ENCODE measurements around the gene TMEM163. TPM values are rescaled to one million over a fixed set of nuclear protein-coding genes. Genes with fewer than 3 reads are reported as not detected.

The TMEM163 gene
- total RNA-seq, 4 donors from 2014 or later: 0.34 to 1.2 TPM; not detected in 2

GRCh38 chr2:134417968-134418582 lies 300.7 kb downstream of the TMEM163 start:
- TF ChIP-seq POLR2A (IDR thresholded peaks at IDR 0.05): no peak
- TF ChIP-seq CTCF (IDR thresholded peaks at IDR 0.05): no peak
- H3K36me3 ChIP-seq: no peaks in the 10 kb centered on the region
- H3K9me3 ChIP-seq: no peaks in the 10 kb centered on the region
- H3K4me3 ChIP-seq: no peak overlapping the region
- DNase-seq: no peak
- H3K27me3 ChIP-seq: no peaks in the 10 kb centered on the region
- intact Hi-C loops (cut with DNase I; ENCODE audit: low total_unique reads): no loop called here
- H3K27ac ChIP-seq: no peak overlapping the region
- no peaks in the 10 kb centered on the region for H3K4me1 ChIP-seq

GRCh38 chr2:134416637-134417036 lies 302.2 kb downstream of the TMEM163 start:
- DNase-seq: no peak
- TF ChIP-seq CTCF (IDR thresholded peaks at IDR 0.05) (no peak), POLR2A (IDR thresholded peaks at IDR 0.05) (no peak)
- Histone ChIP-seq H3K4me3 (no peak overlapping the region), H3K27ac (no peak overlapping the region), H3K4me1 (no peaks in the 10 kb centered on the region), H3K27me3 (no peaks in the 10 kb centered on the region), H3K36me3 (no peaks in the 10 kb centered on the region), H3K9me3 (no peaks in the 10 kb centered on the region)
- intact Hi-C loops (cut with DNase I; ENCODE audit: low total_unique reads): no loop called here

GRCh38 chr2:134416018-134416417 lies 302.8 kb downstream of the TMEM163 start:
- Histone ChIP-seq H3K27me3 (no peaks in the 10 kb centered on the region), H3K27ac (no peak overlapping the region), H3K9me3 (no peaks in the 10 kb centered on the region), H3K4me3 (no peak overlapping the region), H3K4me1 (no peaks in the 10 kb centered on the region), H3K36me3 (no peaks in the 10 kb centered on the region)
- TF ChIP-seq CTCF (IDR thresholded peaks at IDR 0.05) (no peak), POLR2A (IDR thresholded peaks at IDR 0.05) (no peak)
- DNase-seq: no peak
- intact Hi-C loops (cut with DNase I; ENCODE audit: low total_unique reads): no loop called here

- no peak for DNase-seq
- Histone ChIP-seq H3K9me3 (no peaks in the 10 kb centered on the region), H3K36me3 (no peaks in the 10 kb centered on the region), H3K4me3 (no peak overlapping the region), H3K27me3 (no peaks in the 10 kb centered on the region), H3K27ac (no peak overlapping the region), H3K4me1 (no peaks in the 10 kb centered on the region)
- no peak for TF ChIP-seq CTCF (IDR thresholded peaks at IDR 0.05)
- TF ChIP-seq POLR2A (IDR thresholded peaks at IDR 0.05): no peak
- intact Hi-C loops (cut with DNase I; ENCODE audit: low total_unique reads): loop anchor here (5.0 kb wide), 1 partner anchor 297 kb away; no protein-coding TSS in a partner anchor
Measured at GRCh38 chr2:134413912-134414311, 304.9 kb downstream of the TMEM163 start.

- Histone ChIP-seq H3K4me1 (no peaks in the 10 kb centered on the region), H3K4me3 (no peak overlapping the region), H3K9me3 (no peaks in the 10 kb centered on the region), H3K27me3 (no peaks in the 10 kb centered on the region), H3K27ac (no peak overlapping the region), H3K36me3 (no peaks in the 10 kb centered on the region)
- intact Hi-C loops (cut with DNase I; ENCODE audit: low total_unique reads): loop anchor here (5.0 kb wide), 1 partner anchor 296 kb away; no protein-coding TSS in a partner anchor
- no peak for TF ChIP-seq CTCF (IDR thresholded peaks at IDR 0.05)
- TF ChIP-seq POLR2A (IDR thresholded peaks at IDR 0.05): no peak
- DNase-seq: no peak
Measured at GRCh38 chr2:134413430-134413829, 305.4 kb downstream of the TMEM163 start.

Measured in uterus (tissue), 4 donors.